ACHN (cell line): ENCODE measurements around the gene TNFSF4.

ENCODE experiments used
- DNase-seq: peaks from one replicate; pipeline ENCODE4 v3.0.0-alpha.2; 2015
- in situ Hi-C: cut with HindIII; loops from 2 replicates; pipeline ENCODE4 v1.10.0; 2017; ENCODE audit warnings: low sequenced_read_pairs, low pct_ligation_motif_present, low pct_unique_long_range_greater_than_20kb

The TNFSF4 gene

GRCh38 chr1:173220157-173220556, 13.0 kb upstream of the TNFSF4 start:
- in situ Hi-C loops = loop anchor here (25.0 kb wide), 1 partner anchor 458 kb away; no protein-coding TSS in a partner anchor
- no peak for DNase-seq

GRCh38 chr1:173213665-173214064, 6.5 kb upstream of the TNFSF4 start:
- in situ Hi-C loops = loop anchor here (25.0 kb wide), 1 partner anchor 451 kb away; no protein-coding TSS in a partner anchor

GRCh38 chr1:173212952-173213491, 5.9 kb upstream of the TNFSF4 start:
- no peak for DNase-seq
- in situ Hi-C loops = loop anchor here (25.0 kb wide), 1 partner anchor 451 kb away; no protein-coding TSS in a partner anchor

More at GRCh38 chr1:173213665-173214064, 6.5 kb upstream of the TNFSF4 start:
- no peak for DNase-seq

GRCh38 chr1:173210716-173211231, 3.6 kb upstream of the TNFSF4 start:
- in situ Hi-C loops = loop anchor here (25.0 kb wide), 1 partner anchor 448 kb away; no protein-coding TSS in a partner anchor
- no peak for DNase-seq

- in situ Hi-C loops = loop anchor here (25.0 kb wide), 1 partner anchor 448 kb away; no protein-coding TSS in a partner anchor
- DNase-seq = no peak
Measured at GRCh38 chr1:173210283-173210682, 3.2 kb upstream of the TNFSF4 start.

GRCh38 chr1:173208868-173209267, 1.7 kb upstream of the TNFSF4 start:
- in situ Hi-C loops = loop anchor here (25.0 kb wide), 1 partner anchor 447 kb away; no protein-coding TSS in a partner anchor
- DNase-seq = no peak

DNA sequence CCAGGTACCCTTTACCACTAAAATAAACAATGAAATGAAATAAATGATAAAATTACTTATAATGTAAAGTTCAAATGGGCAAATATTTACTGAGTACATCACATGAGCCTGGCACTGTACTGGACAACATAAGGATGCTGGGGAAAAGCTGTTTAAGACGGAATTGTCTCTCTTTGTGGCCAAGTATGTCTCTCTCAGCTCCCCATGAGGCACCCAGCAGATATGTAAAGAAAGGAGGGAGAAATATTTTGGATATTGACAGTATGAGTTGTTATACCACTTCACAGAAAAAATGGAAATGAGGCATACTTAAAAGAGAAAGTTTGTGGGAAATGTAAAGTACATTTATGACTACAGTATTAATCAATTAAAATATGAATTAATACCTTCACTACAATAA, 1.0 kb upstream of the TNFSF4 start:
- in situ Hi-C loops = loop anchor here (25.0 kb wide), 1 partner anchor 446 kb away; no protein-coding TSS in a partner anchor

GRCh38 chr1:173205146-173206051, 1.7 kb downstream of the TNFSF4 start:
- DNase-seq = no peak
- in situ Hi-C loops = loop anchor here (25.0 kb wide), 1 partner anchor 443 kb away; no protein-coding TSS in a partner anchor

More for the DNA sequence above, 1.0 kb upstream of the TNFSF4 start:
- no peak for DNase-seq

GRCh38 chr1:173204693-173205092, 2.4 kb downstream of the TNFSF4 start:
- in situ Hi-C loops = loop anchor here (25.0 kb wide), 1 partner anchor 442 kb away; no protein-coding TSS in a partner anchor
- no peak for DNase-seq

DNA sequence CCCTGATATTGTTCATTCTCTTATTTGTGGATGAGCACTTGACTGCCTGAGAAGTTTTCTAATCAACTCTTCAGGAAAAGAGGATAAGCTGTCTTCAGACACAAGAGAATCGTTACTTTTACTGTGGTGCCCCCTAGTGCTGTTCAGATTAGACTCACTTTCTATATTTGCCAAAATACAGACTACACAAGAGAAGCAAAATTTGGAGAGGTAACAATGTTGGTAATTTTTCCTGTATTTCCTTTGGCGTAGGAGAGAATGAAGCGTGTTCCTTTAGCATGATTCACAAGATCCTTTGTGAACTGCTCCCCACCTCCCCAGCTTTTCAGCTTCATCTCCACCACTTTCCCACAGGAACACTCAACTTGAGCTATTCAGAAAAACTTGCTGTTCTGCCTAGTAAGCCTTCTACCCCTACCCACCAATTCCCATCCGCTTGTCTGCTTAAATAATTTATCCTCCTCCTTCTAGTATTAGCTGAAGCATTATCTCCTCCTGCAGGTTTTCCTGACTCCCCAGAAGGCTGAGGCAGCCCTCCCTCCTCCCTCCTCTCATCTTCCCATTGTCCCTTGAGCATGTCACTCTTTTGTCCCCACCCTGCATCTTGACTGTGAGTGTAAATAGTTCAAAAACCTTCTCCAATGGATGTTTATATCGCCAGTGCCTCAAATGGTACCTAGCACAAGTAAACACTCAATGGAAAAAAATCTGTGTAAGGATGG, 4.5 kb downstream of the TNFSF4 start:
- in situ Hi-C loops = loop anchor here (25.0 kb wide), 1 partner anchor 440 kb away; no protein-coding TSS in a partner anchor
- DNase-seq = peak; percentile 73

DNA sequence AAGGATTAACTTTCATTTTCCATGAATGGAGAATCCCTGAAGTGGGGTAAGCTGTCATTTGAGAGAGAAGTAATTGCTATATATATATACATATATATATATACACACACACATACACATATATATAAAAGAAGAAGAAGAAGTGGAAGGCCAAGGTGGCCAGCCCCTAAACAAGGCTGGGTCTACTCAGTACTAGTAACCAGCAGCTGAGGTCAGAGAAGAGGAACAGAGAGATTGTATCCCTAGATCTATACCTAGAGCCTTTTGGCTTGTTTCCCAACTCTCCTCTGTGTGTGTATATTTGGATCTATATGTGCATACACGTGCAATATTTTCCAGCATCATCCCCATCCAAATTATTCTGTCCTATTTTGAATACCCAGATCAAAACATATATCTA, 5.2 kb downstream of the TNFSF4 start:
- in situ Hi-C loops = loop anchor here (25.0 kb wide), 1 partner anchor 440 kb away; no protein-coding TSS in a partner anchor

DNA sequence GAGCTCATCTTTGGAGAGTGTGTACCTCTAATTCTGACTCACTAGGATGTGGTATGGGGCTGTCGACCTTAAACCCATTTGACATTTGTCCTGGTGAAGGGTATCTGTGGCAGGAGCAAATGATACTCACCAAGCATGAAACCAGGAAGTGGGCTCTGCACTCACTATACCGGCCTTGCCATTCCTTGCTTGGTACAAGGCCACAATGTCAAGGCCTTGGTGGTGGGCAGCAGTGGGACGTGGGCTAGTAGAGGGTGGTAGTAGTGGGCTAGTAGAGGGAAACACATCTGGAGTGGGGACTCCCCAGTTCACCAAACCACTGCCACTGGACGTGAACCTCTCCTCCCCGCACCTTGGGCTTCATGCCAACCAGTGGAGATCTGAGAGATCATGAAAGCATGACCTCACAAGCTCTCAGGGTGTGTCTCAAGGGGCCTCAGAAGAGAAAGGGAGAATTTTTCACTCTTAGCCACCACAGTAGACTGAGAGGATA, 11.5 kb downstream of the TNFSF4 start:
- in situ Hi-C loops = no loop called here

More for the DNA sequence above, 5.2 kb downstream of the TNFSF4 start:
- no peak for DNase-seq

GRCh38 chr1:173193639-173194038, 13.5 kb downstream of the TNFSF4 start:
- in situ Hi-C loops = no loop called here

More for the DNA sequence above, 11.5 kb downstream of the TNFSF4 start:
- DNase-seq = no peak

GRCh38 chr1:173191011-173191705, 16.0 kb downstream of the TNFSF4 start:
- no peak for DNase-seq
- in situ Hi-C loops = no loop called here

More at GRCh38 chr1:173193639-173194038, 13.5 kb downstream of the TNFSF4 start:
- no peak for DNase-seq

DNA sequence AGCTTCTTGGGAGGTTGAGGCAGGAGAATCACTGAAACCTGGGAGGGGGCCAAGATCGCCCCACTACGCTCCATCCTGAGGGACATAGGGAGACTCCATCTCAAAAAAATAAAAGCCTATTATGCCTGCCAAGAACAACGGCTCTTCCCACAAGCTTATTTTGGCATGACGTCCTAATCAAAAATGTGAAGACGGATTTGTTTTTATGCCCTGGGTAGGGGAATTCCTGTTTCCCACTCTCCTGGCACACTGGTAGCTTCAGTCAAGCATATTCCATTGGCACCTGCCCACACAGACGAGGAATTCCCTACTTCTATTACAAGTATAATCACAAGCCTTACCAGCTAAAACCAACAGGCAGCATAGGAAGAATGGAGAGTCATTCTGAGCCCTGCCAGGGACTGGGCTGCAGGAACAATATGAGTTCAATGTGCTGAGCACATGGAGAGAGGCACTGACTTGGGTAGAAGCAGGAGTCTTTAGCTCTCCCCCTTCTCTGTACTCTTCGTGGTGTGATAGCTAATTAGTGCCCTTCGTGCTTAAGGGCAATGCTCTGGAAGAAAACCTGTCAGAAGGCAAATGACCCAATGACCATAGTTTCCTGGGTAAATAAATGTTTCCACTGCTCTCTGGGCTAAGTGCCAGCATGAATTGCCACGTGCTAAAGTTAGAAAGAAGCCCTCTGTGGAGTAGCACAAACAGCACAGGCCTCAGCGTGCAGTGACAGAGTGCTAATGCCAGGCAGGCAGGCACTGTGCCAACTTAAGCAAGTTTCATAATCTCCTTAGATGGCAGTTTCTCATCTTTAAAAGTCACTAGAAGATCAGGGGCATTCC, 16.8 kb downstream of the TNFSF4 start:
- in situ Hi-C loops = no loop called here
- DNase-seq = no peak

- in situ Hi-C loops = no loop called here
- no peak for DNase-seq
Measured at GRCh38 chr1:173187671-173188237, 19.4 kb downstream of the TNFSF4 start.
